Endometrial microvascular endothelial cells (primary cell): ENCODE results near the gene SLC26A6. TPM values are rescaled to one million over a fixed set of nuclear protein-coding genes. Genes with fewer than 3 reads are reported as not detected.

Experiments
- in situ Hi-C: cut with HindIII; loops from 2 replicates; pipeline ENCODE4 v1.10.0; 2017; ENCODE audit warnings: low sequenced_read_pairs, low pct_unique_long_range_greater_than_20kb; ENCODE audit errors: inconsistent ontology term
- total RNA-seq: library from RNA; depleted of rRNA; stranded (reverse); fragments of >200 nt; gene quantifications from one replicate; pipeline ENCODE4 v1.2.3, GENCODE V29; 2015; ENCODE audit errors: inconsistent ontology term

SLC26A6 gene
- total RNA-seq, 1 donor from 2014 or later: 22.5 TPM

DNA sequence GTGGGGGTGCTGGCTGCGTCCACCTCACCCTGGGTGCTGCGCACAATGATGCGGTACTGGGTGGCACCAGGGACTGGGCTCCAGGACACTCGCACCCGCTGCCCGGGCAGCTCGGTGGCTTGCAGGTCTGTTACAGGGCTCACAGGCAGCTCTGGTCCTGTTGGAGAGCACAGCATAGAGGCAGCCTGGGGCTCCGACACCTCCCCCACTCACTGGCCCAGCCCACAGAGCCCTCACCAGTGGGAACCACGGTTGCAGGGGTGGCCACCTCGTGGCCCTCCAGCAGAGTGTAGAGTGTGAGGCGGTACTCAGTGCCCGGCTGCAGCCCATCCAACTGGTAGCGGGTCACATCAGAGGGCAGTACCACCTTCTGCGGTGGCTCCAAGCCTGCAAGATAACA lies 43.8 kb downstream of the SLC26A6 start:
- in situ Hi-C loops: no loop called here

DNA sequence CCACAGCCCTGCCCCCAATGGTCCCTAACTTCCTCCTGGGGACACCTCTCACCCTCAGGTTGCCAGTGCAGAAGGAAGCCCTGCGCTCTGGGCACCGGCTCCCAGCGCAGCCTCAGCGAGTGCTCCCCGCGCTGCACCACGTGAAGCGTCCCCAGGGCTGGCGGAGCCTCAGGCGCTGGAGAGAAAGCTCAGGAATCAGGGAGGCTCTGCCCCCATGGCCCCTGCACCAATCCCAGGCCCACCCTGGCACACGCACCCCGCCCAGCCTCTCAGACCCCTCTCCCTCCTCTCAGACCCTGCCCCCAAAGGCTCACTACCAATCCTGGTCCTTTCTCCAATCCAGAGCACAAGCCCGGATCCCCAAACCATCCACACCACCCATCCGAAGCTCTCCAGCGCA lies 47.0 kb downstream of the SLC26A6 start:
- in situ Hi-C loops: no loop called here

DNA sequence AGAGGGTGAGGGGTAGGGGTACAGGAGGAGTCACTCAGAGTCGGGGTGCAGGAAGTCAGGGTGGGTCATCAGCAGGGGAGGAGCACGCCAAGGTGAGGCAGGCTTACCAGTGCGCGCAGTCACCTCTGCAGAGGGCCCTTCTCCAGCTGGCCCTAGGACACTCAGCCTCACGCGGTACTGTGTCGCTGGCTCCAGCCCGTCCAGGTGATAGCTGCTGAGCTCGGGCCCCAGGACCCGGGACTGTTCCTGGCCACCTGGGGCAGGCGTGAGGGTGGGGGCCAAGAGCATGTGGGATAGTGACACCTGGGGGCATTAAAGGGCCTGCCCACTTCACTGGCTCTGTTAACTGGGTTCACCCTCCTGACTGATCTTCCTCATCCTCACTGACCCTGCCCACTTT lies 47.6 kb downstream of the SLC26A6 start:
- in situ Hi-C loops: no loop called here

DNA sequence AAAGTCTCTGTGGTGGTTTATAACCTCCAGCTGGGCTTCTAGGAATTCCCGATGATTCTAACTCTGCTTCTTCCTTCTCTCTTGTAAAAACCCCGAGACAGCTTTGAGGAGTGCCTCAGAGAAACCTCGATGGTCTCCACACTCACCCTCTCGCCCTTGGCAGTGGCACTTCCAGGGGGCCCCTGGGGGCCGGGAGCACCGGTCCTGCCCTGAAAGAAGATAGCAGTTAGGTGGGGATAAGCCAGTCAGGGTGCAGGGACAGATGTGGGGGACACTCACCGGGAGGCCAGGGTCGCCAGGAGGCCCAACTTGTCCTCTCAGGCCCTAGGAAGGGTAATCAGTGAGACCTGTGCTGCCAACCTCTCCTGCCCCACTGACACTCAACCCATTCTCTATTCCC lies 49.9 kb downstream of the SLC26A6 start:
- in situ Hi-C loops: no loop called here

DNA sequence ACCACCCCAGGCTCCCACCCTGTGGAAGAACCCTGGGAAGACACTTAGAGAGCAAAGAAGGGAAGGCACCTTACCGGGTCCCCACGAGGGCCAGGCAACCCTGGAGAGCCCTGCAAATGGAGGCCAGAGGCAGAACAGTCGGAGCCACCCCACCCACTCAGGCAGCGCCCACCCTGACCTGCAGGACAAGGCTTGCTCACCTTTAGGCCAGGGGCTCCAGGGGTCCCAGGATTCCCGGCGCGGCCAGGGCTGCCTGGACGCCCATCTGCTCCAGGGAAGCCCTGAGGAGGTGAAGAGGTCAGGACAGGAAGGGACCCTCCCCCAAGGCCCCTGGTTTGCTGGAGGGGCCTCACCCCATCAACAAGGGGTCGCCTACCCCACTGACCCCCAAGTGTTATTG lies 50.4 kb downstream of the SLC26A6 start:
- in situ Hi-C loops: no loop called here

DNA sequence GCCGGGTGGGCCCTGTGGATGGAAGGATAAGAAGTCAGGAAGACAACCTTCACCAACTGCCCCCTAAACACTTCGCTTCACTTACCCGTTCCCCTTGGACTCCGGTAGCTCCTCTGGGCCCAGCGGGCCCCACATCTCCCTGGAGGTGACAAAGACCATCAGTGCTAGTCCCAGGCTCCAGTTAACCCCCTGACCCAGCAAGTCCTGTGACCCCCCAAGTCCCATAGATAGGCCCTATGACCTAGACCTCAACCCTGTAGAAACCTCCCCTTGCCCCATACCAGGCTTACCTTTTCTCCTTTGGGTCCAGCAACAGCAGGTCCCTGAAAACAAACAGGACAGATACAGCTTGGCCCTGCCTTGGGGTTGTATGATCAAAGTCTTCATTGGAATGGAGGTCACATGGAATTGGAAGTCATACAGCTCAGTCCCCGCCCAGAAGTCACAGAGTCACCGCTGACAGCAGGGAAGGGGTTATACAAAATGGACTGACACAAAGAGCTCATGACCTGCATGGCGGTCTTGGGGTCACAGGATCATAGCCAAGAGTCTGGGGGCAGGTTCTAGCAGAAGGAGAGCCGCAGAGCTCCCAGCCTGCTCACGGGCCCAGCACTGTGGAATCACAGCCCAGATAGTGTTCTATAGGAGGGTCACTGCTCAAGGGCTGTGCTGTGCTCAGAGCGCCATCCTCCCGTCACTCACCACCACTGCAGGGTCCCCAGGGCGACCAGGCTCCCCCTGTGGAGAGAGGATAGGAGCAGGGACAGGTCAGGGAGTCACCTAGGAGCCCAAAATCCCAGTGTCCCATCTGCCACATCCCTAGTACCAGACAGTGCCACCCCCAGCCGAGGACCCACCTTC lies 53.4 kb downstream of the SLC26A6 start:
- in situ Hi-C loops: no loop called here

DNA sequence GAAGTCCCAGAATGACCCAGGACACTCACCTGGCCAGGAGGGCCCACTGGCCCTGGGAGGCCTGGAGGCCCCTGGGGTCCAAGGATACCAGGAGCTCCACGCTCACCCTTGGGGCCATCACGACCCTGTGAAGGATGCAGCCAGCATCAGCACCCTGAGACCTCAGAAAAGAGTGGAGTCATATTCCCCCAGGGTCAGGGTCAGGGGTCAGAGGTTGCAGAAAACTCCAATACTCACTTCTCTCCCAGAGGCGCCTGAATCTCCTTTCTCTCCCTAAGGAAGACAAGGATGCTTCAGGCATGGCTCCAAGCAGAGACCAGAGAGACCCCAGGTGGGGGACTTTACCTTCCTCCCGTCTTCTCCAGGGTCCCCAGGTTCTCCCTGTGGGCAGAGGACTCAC lies 58.6 kb downstream of the SLC26A6 start:
- in situ Hi-C loops: no loop called here

Other genes starting within 250 kb of the SLC26A6 start
- gene PLXNB1, start 205.4 kb downstream of the SLC26A6 start, total RNA-seq: 12.2 TPM
- gene CCDC51, start 195.3 kb downstream of the SLC26A6 start, total RNA-seq: 20.8 TPM
- gene TMA7, start 195.2 kb downstream of the SLC26A6 start, total RNA-seq: 329 TPM
- 10.7 TPM for gene ATRIP, start 188.7 kb downstream of the SLC26A6 start, total RNA-seq
- 359 TPM for gene SHISA5, start 131.3 kb downstream of the SLC26A6 start, total RNA-seq
- 3.3 TPM for gene PFKFB4, start 78.7 kb downstream of the SLC26A6 start, total RNA-seq
- gene UCN2, start 71.7 kb downstream of the SLC26A6 start, total RNA-seq: not detected
- not detected for gene COL7A1, start 40.1 kb downstream of the SLC26A6 start, total RNA-seq
- 355 TPM for gene UQCRC1, start 25.8 kb downstream of the SLC26A6 start, total RNA-seq
- not detected for gene TMEM89, start 13.7 kb downstream of the SLC26A6 start, total RNA-seq
- 1.0 TPM for gene CELSR3, start 27.4 kb upstream of the SLC26A6 start, total RNA-seq
- 16.7 TPM for gene NCKIPSD, start 50.5 kb upstream of the SLC26A6 start, total RNA-seq
- gene IP6K2, start 81.8 kb upstream of the SLC26A6 start, total RNA-seq: 42.0 TPM
- 56.1 TPM for gene PRKAR2A, start 212.4 kb upstream of the SLC26A6 start, total RNA-seq